Epidermal melanocyte (primary cell): ENCODE measurements around the gene FCER2.
"Not testable (repeated sequence)": the region's sequence is repeated elsewhere in the genome, so short reads cannot be mapped to it uniquely, and the experiment has no call there.

ENCODE experiments used
- DNase-seq: peaks from one replicate; pipeline ENCODE4 v3.0.0; 2011; ENCODE audit warnings: low spot score; ENCODE audit not compliant: insufficient read length

FCER2 gene

GRCh38 chr19:7701654-7702457, at the start of gene FCER2:
FCER2 (minus strand) TSS chr19:7702131; CDS start chr19:7699760, 2,371 bp downstream.
- no peak for DNase-seq

GRCh38 chr19:7751157-7751783, 49.3 kb upstream of the FCER2 start:
- DNase-seq: no peak

- no peak for DNase-seq
These were observed 46.8 kb upstream of the FCER2 start for GRCh38 chr19:7748756-7749155.

GRCh38 chr19:7748171-7748570, 46.2 kb upstream of the FCER2 start:
- DNase-seq: no peak

GRCh38 chr19:7746903-7747884, 45.3 kb upstream of the FCER2 start, which contains the start of gene CD209:
CD209 (minus strand) TSS chr19:7747534; CDS start chr19:7747511, 23 bp downstream.
- no peak for DNase-seq

GRCh38 chr19:7746306-7746705, 44.4 kb upstream of the FCER2 start:
- DNase-seq: not testable (repeated sequence)

- DNase-seq: no peak
These were observed 43.1 kb upstream of the FCER2 start for GRCh38 chr19:7744871-7745650.

- DNase-seq: no peak
These were observed 42.4 kb upstream of the FCER2 start for GRCh38 chr19:7744199-7744786.

GRCh38 chr19:7743425-7743841, 41.5 kb upstream of the FCER2 start:
- no peak for DNase-seq

GRCh38 chr19:7742991-7743390, 41.1 kb upstream of the FCER2 start:
- no peak for DNase-seq

GRCh38 chr19:7742575-7742974, 40.6 kb upstream of the FCER2 start:
- DNase-seq: no peak

GRCh38 chr19:7740682-7741054, 38.7 kb upstream of the FCER2 start:
- DNase-seq: no peak

- DNase-seq: no peak
These were observed 38.1 kb upstream of the FCER2 start for GRCh38 chr19:7739801-7740681.

- DNase-seq: no peak
These were observed 37.4 kb upstream of the FCER2 start for GRCh38 chr19:7739211-7739755.

GRCh38 chr19:7738023-7738422, 36.1 kb upstream of the FCER2 start:
- DNase-seq: no peak

- no peak for DNase-seq
These were observed 35.3 kb upstream of the FCER2 start for GRCh38 chr19:7737215-7737614.

- DNase-seq: no peak
These were observed 34.2 kb upstream of the FCER2 start for GRCh38 chr19:7736148-7736547.

- no peak for DNase-seq
These were observed 32.6 kb upstream of the FCER2 start for GRCh38 chr19:7734220-7735203.
